Vagina (tissue), 2 donors: ENCODE results near the gene ETV3.

Experiments
- POLR2A ChIP-seq, 2 donors: fragments of 450-650 bp; IDR thresholded peaks; one replicate each; pipeline ENCODE4 v1.6.1; 2017; ENCODE audit warnings: antibody characterized with exemption in 2 of 2, mild to moderate bottlenecking in 2 of 2, moderate library complexity in 2 of 2
- TF ChIP-seq, protein P1 (sequence below), 3 experiments: fragments of 450-650 bp in 2 of 3; fragments of 200-600 bp in 1 of 3; sonication (generic) in 1 of 3; IDR thresholded peaks; one replicate each; pipeline ENCODE4 v1.5.1; 2017 to 2019; ENCODE audit warnings: antibody characterized with exemption in 3 of 3, mild to moderate bottlenecking in 2 of 3, moderate library complexity in 2 of 3

DNA sequence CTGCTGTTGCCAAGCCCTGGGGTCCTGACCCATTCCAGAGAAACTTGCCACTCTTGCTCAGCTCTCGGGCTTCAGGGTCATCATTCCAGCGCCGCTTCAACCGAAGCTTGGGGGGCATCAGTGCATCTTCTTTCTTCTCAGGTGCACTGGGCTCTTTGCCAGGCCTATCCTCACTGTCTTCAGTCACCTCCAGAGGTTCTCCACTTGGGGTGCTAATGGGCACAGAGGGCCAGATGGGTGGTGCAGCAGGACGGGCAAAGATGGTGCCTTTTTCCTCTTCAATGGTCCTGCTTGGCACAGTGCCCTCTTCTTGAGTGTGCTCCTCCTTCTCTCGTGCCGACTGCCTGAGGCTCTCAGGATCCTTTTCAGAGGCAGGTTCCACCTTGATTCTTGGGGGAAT, 13.3 kb downstream of the ETV3 start:
- TF ChIP-seq, protein P1, sequence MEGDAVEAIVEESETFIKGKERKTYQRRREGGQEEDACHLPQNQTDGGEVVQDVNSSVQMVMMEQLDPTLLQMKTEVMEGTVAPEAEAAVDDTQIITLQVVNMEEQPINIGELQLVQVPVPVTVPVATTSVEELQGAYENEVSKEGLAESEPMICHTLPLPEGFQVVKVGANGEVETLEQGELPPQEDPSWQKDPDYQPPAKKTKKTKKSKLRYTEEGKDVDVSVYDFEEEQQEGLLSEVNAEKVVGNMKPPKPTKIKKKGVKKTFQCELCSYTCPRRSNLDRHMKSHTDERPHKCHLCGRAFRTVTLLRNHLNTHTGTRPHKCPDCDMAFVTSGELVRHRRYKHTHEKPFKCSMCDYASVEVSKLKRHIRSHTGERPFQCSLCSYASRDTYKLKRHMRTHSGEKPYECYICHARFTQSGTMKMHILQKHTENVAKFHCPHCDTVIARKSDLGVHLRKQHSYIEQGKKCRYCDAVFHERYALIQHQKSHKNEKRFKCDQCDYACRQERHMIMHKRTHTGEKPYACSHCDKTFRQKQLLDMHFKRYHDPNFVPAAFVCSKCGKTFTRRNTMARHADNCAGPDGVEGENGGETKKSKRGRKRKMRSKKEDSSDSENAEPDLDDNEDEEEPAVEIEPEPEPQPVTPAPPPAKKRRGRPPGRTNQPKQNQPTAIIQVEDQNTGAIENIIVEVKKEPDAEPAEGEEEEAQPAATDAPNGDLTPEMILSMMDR (IDR thresholded peaks at IDR 0.05), result no peak
- no peak for TF ChIP-seq POLR2A (IDR thresholded peaks at IDR 0.05)
